SW480 (cell line): ENCODE results near the gene ARV1.
"Not testable (repeated sequence)": the region's sequence is repeated elsewhere in the genome, so short reads cannot be mapped to it uniquely, and the experiment has no call there.

ENCODE experiments used
- DNase-seq: peaks from one replicate; pipeline ENCODE4 v3.0.0-alpha.2; 2016; ENCODE audit warnings: low spot score

Gene ARV1

DNA sequence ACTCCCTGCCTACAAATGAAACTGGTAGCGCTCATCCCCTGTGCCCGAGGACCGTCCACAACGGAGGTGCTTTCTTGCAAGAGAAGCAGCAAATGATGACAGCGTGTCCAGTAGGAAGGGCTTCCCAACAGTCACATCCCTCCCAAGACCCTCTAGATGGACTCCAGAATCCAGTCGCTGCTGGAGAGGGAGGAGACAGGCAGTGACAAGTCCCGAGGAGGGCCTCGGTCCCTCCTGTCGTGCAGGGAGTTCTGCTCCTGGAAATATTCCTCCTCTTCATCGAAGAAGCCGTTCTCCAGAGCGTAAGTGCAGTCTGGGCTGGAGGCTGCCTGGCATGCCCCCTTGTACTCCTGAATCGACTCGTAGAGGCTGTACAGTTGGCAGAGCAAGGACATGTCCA, 40.8 kb downstream of the ARV1 start:
- DNase-seq, result no peak

DNA sequence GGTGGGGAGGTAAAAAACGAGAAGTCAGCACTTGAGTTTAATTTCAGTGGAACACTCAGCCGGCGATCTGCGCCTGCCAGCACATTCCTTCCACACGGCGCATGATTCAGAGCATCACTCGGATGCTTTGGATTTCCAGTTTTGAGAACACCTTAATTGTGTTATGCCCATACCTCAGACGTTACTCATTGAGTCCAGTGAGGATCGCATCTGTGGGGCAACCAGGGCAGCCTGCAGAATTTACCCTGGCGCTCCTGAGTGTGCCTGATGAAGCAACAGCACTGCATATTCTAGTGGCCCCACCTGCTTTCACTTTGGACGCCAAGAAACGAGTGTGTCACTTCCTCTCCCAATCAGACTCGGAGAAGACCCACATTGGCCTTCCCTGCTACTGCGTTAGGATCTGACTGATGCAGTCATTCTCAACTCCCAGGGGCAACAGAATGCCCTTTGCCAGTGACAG, 41.3 kb downstream of the ARV1 start:
- no peak for DNase-seq

- DNase-seq, result no peak
Observed at GRCh38 chr1:231020816-231021215, 41.9 kb downstream of the ARV1 start.

DNA sequence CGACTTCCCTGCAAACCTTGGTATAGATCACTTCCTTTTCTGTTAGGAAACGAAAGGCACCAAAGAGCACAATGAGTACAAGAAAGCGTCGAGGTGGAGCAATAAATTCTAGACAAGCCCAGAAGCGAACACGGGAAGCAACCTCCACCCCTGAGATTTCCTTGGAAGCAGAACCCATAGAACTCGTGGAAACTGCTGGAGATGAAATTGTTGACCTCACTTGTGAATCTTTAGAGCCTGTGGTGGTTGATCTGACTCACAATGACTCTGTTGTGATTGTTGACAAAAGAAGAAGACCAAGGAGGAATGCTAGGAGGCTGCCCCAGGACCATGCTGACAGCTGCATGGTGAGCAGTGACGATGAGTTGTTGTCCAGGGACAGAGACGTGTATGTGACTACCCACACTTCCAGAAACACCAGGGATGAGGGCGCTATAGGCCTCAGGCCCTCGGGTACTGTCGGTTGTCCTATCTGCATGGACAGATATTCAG, 42.7 kb downstream of the ARV1 start:
- DNase-seq, result no peak

GRCh38 chr1:231022543-231022942, 43.6 kb downstream of the ARV1 start:
- not testable (repeated sequence) for DNase-seq

- no peak for DNase-seq
Observed at GRCh38 chr1:231023150-231023549, 44.3 kb downstream of the ARV1 start.

GRCh38 chr1:231026576-231026975, 47.7 kb downstream of the ARV1 start:
- DNase-seq, result no peak

GRCh38 chr1:231027136-231027925, 48.4 kb downstream of the ARV1 start:
- no peak for DNase-seq

DNA sequence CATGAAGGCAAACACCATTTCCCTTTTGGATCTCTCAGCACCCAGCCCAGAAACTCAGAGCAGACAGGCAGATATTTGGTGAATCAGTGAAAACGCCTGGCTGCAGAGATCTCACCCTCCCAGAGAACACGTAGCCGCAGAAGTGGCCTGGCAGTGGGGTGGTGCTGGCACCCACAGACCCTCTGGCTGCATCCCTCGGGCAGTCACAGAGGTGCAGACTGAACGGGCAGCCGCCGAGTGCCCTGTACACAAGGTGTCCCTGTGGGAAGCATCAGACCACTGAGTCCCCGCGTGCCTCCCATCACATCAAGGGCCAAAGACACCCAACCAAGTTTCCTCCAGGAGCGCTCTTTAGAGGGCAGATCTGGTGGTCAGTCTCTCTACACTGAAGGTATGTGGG, 49.1 kb downstream of the ARV1 start:
- DNase-seq, result no peak

DNA sequence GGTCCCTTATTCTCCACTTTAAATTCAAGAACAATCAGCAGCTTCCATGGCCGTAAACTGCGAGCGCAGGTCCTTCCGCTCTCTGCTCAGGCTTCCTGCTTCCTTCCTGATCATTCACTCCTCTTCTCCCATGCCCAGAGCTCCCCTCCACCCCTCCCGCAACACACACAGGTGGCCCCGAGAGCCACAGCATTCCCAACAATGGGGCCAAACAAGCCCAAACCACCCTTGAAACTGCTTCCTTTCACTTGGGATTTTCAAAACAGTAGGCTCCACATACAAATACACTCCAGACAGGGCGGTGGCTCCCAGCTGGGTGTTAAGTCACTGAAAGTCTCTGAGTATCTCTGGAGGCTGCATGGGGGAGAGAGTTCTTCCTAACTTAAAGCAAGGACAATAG, 49.8 kb downstream of the ARV1 start:
- no peak for DNase-seq

DNA sequence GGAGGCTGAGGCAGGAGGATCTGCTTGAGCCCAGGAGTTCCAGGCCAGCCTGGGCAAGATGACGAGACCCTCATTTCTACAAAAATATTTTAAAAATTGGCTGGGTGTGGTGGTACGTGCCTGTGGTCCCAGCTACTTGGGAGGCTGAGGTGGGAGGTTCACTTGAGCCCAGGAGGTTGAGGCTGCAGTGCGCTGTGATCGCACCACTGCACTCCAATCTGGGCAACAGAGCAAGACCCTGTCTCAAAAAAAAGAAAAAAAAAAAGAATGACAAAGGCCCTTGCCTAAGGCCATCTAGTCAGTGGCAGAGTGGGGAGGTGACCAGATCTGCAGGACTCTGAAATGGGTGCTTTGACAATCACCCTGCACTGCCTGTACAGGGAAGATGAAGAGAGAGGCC, 50.4 kb downstream of the ARV1 start:
- not testable (repeated sequence) for DNase-seq

DNA sequence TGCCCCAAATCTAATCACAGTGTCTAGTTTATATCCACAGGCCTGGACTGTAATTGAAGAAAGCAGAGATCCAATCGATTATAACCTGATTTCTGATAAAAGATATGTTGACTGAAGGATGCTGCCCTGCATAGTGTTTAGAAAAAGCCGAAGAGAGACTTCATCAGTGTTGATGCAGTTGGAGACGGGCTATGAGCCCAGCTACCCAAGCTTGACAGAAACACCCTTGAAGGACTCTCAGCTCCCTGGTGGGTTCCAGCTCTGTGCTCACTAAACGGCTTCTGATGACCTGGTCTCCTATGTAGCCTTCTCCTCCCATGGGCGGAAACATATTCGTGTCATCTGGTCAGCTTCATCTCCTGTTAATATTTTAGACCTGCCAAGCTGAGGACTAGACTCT, 50.9 kb downstream of the ARV1 start:
- no peak for DNase-seq

DNA sequence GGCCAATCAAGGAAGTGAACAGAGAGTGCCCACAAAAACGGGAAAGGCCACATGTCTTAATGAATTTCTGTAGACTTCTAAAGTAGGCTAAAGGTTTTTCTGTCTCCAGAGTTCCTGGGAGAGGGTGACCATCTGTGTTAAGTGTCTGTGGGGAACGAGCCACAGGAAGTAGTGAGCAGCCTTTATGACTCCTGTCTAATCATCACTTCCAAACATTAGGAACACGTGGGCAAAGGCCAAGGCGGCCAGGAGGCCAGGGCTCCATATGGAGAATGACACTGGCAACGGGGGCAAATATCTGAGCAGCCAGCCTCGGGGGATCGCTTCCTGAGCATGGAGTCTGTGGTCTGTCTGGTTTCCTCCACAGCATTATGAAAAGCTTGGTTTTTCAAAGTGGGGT, 54.1 kb downstream of the ARV1 start:
- no peak for DNase-seq

- DNase-seq, result no peak
Observed at GRCh38 chr1:231035799-231036198, 56.9 kb downstream of the ARV1 start.

DNA sequence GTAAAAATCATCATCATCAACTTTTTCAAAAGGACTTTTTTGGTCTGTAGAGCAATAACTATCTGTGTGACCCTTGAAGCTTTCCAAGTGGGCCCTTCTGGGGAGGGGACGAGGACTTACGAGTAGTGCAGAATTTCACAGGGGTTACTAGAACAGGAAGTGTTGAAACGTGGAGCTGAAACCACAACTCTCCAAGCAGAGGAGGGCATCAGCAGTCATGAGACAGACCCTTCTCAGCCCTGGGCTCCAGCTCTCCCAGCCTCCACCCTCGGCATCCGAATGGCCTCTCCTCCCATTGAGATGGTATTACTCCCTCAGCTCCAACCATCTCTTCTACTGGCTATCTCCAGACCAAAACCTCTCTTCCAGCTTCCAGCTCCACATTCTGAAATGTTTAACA, 57.5 kb downstream of the ARV1 start:
- DNase-seq, result no peak

DNA sequence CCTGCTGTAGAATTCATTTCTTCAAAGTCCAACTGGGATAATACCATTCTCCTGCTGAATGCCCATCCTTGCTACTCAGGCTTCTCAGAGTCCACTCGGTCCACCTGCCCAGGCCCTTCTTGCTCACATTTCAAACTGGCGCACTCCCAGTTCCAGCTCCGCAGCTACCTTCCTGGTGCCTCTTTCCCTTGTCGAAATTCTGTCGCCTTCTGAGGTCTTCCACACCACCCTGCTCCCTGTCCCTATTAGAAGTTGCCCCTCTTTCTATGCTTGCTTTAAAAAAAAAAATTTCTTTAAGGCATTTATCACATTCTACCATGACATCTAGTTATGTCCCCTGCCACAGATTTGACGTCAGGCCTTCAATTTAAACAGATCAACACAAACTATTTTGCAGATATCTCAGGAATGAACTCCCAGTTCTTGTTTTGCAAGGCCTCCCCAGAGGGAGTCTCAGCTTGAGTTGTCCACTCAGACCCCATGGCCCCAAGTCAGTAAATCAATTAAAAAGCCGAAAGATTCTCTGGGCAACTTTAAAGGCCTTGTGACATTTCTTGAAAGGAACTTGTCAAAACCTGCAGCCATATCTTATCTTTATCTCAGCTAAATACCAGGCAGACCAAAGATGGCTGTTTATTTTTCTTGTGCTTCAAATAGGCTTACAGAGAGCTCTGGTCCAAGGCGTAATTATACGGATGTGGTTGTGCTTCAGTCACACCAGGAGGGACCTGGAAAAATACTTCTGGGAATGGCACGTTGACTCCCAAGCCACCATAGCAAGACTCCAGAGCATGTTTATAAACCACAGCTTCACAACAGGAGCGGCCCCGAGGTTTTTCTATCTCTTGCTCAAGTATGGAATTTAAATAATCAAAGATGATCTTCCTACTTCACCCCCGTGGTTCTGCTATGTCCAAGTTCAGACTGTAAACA, 59.0 kb downstream of the ARV1 start:
- no peak for DNase-seq

GRCh38 chr1:231039161-231040018, 60.5 kb downstream of the ARV1 start:
- peak; percentile 41 for DNase-seq

DNA sequence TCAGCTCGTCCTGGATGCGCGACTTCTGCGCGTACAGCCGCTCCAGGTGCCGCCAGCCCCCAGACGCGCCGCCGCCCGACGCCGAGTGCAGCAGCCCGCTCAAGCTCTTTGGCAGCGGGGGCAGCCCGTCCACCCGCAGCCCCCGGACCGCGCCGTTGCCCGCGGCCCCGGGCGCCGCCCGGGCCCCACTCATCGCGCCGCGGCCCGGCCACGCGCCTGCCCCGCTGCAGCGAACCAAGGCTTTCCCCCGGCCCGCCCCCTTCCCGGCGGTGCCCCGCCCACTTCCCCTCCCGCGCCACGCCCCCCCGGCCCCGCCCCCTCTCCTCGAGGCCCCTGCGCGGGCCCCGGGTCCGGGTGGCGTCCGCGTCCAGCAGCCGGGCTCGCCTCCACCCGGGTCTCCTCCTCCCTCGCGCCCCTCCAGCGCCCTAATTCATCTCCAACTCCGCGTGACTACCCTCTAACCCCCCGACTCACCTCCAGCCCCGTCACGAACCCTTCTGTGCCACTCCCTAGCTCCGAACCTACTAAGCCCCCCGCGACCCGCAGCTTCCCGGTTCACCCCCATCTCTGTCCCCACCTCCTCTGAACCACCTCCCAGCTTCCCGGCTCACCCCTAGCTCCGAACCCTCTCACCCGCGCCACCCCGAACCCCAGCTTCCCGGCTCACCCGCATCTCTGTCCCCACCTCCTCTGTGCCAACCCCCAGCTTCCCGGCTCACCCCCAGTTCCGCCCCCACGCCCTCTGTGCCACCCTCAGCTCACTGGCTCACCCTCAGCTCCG, 61.3 kb downstream of the ARV1 start, which contains the start of gene FAM89A:
TSS of gene FAM89A (minus strand) at position 236 of the 781 bp plus-strand sequence. CDS start at position 193, 43 bp downstream.
- peak; percentile 12 for DNase-seq

DNA sequence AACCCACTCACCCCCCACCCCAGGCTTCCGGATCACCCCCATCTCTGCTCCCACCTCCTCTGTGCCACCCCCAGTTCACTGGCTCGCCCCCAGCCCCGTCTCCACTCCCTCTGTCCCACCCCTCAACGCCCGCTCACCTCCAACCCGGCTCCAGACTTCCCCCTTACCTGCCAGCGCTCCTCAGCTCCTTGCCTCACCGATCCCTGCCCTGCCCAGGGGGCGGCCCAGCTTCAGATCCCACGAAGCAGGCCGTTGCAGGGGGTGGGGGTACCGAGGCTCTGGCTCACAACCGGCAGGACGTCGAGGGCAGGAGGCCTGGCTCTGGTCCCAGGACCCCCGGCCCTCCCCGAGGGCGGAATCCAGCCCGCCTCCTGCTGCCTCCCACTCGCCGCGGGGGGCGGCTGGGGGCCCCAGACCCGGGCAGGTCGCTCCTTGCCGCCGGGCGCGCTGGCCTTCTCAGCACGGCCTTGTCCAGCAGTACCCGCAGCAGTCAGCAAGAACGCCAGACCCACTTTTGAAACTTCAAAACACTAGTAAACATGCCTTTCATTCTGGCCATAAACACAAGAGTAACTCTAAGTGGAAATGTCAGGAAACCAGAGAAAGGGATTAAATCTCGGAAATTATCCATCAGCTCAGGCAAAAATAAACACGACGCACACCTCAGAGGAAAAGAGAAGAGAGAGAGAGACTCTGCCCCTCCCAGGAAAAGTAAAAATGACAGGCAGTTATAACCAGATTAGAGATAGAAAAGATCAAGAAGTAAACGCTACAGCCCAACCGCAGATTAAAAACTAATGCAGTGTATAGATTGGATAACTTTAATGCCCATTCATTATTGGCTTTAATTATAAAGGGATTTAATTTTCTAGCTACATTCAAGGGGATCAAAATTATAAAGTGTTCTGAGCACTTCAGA, 62.2 kb downstream of the ARV1 start:
- DNase-seq, result no peak

DNA sequence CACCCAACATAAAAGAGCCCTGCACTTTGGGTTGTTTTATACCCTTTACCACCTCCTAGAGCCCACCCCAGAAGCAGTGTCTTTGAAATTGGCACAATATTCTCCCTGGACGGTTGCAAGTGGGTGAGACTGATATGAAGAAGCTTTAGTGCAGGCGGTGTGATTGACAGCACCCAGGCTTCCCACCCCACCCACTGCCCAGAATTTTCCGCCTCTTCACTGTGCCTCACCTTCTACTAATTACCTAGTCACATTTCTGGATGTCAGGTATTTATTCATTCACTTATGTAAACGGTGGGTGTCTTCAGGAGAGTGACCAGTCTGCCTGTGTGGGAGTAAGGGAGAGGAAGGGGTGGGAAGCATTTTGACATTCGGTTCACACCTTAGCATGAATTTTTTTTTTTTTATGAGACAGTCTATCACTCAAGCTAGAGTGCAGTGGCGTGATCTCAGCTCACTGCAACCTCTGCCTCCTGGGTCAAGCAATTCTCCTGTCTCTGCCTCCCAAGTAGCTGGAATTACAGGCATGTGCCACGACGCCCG, 62.9 kb downstream of the ARV1 start:
- no peak for DNase-seq
